GM21619 (cell line): ENCODE results near the gene KRT33A.
"Not testable (repeated sequence)": the region's sequence is repeated elsewhere in the genome, so short reads cannot be mapped to it uniquely, and the experiment has no call there.

Experiments
- ATAC-seq: cut with Tn5 transposase; IDR thresholded peaks from one replicate; pipeline ENCODE4 v1.9.1; 2021; ENCODE audit not compliant: unreplicated experiment

The KRT33A gene

GRCh38 chr17:41350381-41350878, at the start of gene KRT33A:
KRT33A (minus strand) TSS chr17:41350828; CDS start chr17:41350767, 61 bp downstream.
- ATAC-seq: not testable (repeated sequence)

GRCh38 chr17:41396996-41397660, 46.5 kb upstream of the KRT33A start, which contains the start of gene KRT31:
KRT31 (minus strand) TSS chr17:41397608; CDS start chr17:41397539, 69 bp downstream.
- ATAC-seq: no peak

- ATAC-seq: no peak
These were observed 45.7 kb upstream of the KRT33A start for GRCh38 chr17:41396340-41396739.

- no peak for ATAC-seq
These were observed 45.0 kb upstream of the KRT33A start for GRCh38 chr17:41395611-41396010.

GRCh38 chr17:41395044-41395443, 44.4 kb upstream of the KRT33A start:
- ATAC-seq: not testable (repeated sequence)

- no peak for ATAC-seq
These were observed 43.8 kb upstream of the KRT33A start for GRCh38 chr17:41394254-41394996.

- no peak for ATAC-seq
These were observed 43.2 kb upstream of the KRT33A start for GRCh38 chr17:41393826-41394225.

GRCh38 chr17:41393294-41393693, 42.7 kb upstream of the KRT33A start:
- ATAC-seq: no peak

GRCh38 chr17:41392278-41392677, 41.6 kb upstream of the KRT33A start:
- ATAC-seq: no peak

GRCh38 chr17:41391535-41391934, 40.9 kb upstream of the KRT33A start:
- no peak for ATAC-seq

- ATAC-seq: no peak
These were observed 39.8 kb upstream of the KRT33A start for GRCh38 chr17:41390411-41390938.

GRCh38 chr17:41387670-41388069, 37.0 kb upstream of the KRT33A start:
- ATAC-seq: no peak

- no peak for ATAC-seq
These were observed 35.6 kb upstream of the KRT33A start for GRCh38 chr17:41386227-41386626.

- no peak for ATAC-seq
These were observed 33.1 kb upstream of the KRT33A start for GRCh38 chr17:41383690-41384089.

GRCh38 chr17:41382394-41382793, 31.8 kb upstream of the KRT33A start:
- ATAC-seq: no peak

- not testable (repeated sequence) for ATAC-seq
These were observed 31.3 kb upstream of the KRT33A start, which contains the start of gene KRT34 for GRCh38 chr17:41381943-41382342. KRT34 (minus strand) TSS chr17:41382306; CDS start chr17:41382246, 60 bp downstream.

GRCh38 chr17:41380091-41380490, 29.5 kb upstream of the KRT33A start:
- ATAC-seq: not testable (repeated sequence)

GRCh38 chr17:41377546-41377945, 26.9 kb upstream of the KRT33A start:
- ATAC-seq: no peak

GRCh38 chr17:41369713-41370112, 19.1 kb upstream of the KRT33A start, which contains the start of gene KRT33B:
KRT33B (minus strand) TSS chr17:41369813; CDS start chr17:41369750, 63 bp downstream.
- ATAC-seq: no peak

GRCh38 chr17:41369023-41369422, 18.4 kb upstream of the KRT33A start:
- no peak for ATAC-seq

GRCh38 chr17:41367426-41368075, 16.9 kb upstream of the KRT33A start:
- ATAC-seq: no peak
